HG02759 (cell line): Measurements from ENCODE around the gene TTC6.

Experiments used
- ATAC-seq: cut with Tn5 transposase; IDR thresholded peaks from one replicate; pipeline ENCODE4 v1.9.1; 2021; ENCODE audit warnings: mild to moderate bottlenecking, moderate library complexity; ENCODE audit not compliant: unreplicated experiment

Gene TTC6

DNA sequence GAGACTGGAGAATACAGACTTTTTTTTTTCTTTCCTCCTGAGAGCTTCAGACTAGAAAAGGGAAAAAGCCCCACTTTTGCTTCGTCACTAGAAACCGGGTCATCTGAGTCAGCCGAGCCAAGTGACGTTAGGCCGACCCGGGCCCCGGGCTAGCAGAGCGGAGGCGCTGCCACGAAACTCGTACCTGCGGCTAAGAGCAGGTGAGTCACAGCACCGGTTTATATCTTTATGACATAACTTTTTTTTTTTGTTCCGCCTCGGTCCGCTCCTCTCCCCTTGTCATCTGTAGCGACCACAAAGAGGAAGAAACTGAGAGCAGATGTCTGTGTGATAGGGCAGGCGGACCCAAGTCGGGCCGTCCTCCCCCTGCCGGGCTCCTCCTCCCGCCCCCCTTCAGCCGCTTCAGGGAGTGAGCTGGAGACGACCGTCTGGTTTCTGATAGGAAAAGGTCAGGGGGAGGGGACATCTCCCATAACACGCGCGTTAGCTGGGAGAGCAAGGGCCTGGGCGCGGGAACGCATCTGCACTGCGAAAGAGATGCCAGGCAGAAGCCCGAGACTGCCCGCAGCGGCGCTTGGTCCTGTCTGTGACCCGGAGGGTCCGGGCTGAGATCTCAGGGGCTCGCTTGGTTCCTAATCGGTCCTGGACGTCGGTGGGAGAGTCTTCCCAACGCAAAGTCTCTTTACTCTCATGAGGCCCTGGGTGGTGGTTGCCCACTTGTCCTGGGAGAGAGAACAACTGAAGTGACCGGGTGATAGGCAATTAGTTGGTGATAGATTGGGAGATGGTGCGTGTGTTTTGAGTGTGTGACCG is 586 bp downstream of the TTC6 start:
- peak; percentile 63 for ATAC-seq

DNA sequence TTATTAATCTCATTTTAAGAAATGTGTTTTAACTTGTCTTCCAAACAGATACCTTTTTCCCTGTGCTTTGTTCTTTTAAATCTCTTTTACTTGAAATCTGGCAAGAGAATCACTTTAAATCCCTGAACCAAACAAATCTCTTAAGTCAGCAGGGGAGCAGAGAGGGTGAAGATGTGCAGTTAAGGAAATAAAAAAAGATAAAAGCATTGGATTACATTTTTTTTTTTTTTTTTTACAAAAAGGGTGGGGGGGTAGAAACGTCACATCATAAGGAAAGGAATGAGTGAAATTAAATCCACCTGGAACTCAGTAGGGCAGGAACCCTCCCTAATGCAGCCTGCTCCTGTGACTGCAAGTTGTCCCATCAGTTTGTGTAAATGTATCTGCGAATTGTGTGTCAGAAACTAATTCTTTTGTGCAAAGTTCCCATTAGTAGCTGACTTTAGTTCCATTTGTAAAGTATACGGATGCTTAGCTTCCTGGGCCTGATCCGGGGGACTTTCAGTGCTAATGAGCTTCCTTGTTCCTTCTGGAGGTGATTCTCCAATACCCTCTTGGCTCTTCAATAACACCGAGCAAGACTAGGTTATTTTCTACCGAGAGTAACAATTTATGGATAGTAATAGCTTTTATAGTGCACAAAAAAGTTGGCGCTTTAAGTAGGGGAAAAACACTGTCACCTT is 1.5 kb downstream of the TTC6 start:
- no peak for ATAC-seq

DNA sequence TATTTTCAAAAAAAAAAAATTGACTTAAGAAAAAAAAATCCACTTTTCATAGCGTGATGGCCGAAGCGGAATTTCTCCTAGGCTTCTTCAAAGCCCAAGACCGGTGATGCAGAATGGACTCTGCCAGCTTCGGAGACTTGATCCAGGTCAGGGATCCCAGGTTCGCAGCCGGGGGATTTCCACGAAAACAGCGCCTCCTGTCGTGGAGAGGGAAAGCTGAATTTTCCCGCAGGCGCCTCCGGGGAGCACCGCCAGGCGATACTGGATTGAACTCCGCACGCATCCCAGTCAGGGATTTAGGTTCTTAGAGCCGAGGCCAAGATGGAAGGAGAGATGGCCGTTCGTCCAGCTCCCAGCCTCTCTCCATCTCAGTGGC is 2.1 kb downstream of the TTC6 start:
- ATAC-seq = no peak

DNA sequence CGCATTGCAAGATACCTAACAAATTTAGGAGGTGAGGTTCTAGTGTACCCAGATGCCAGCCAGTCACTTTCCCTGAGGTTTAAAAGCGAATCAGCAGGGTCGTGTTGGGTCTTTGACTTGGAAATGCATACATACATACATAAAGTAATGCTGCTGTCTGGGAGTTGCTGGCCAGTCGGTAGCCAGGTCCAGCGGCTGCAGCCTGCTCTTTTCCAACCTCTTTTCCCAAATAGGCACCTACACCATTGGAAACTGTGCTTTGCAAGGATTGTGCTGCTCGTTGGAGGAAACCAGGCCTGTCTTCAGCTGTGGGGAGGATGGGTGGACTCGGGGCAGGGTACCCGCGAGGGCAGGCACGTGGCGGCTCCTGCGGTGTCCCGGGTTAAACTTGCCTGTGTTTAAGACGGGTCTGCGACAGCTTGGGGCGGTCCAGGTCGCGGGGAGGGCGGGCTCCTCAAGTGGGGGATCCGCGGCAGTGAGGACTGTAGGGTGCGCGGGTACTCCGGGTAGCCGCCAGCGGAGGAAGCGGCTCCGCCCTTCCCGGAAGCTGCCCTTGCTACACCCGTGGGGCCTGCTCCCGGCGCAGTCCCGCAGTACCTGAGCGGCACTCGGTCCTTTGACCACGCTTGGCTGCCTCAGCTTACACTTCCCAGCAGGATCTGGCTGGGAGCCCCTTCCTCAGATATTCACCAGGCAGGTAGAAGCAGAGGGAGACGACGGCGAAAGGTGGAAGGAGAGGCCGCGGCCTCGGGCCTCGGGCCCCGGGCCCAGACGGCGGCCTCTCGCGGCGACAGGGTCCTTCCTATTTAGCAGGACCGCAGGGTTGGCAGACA is 2.7 kb downstream of the TTC6 start:
- no peak for ATAC-seq

DNA sequence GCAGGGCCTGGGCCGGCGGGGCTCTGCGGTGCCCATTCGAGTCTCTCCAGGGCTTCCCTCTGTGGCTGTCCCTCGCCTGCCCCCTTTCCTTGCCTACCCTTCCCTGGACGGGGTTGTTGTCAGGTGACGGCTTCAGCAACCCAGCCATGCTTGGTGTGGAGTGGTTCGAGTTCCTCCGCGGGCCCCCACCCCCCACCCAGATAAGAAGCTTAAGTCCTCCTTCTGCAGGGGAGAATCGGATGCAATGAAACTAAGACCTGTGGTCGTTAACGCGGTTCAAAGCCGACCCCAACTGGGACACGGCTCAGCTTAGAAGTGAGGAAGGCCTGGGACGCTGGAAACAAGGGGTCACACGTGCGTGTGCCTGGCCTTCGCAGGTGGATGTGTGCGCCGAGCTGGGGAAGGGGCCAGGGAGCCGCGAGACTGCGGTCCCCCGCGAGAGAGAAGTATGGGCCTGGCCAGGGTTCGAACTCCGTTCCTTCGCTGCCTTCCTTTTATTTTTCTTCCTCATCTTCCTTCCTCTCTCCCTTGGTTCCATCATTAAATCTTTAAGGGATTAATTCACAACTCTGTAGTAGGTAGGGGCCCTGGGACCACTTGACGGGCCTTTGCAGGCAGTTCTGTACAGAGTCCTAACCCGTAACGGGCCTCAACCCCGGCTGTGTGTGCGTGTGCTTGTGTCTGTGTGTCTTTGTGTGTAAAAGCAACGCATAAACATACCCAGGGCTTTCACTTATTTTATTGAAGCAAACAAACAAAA is 3.5 kb downstream of the TTC6 start:
- no peak for ATAC-seq

DNA sequence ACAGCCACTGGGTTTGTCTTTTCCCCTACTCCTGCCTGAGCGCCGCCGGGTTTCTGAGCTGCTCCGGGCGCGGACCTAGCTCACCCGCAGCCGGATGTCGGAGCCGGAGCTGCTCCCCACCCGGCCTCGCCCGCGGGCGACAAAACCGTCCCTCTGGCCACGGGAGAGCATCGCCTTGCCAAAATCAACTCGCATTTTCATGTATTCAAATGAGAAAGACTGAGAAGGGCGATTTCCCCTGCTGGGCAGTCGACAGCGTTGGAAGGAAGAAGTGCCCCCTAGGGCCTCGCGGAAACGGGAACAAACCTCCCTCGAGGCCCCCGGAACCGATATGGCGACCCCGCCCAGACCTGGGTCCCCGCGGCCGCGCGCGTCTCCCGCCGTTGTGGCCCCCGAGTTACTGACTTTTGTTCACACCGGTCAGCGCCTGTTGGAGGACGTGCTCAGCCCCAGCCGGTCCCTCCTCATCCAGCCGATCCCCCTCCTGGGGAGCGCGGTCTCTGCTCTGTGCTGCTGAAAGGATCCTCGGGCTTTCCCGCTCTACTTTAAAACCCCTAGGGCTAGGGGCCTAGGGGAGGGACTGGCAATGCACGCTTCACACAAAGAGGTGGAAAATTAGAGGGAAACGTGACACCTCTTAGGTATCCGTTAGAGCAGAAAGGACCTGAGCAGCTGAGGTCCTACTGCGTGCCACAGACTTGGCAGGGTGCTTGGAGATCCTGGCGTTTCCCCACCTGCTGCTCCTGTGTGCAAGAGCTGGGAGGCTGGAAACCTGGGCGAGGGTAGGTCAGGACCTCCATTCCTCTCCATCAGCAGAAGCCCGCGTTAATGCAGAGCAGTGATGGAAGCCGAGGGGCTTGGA is 4.3 kb downstream of the TTC6 start:
- no peak for ATAC-seq

DNA sequence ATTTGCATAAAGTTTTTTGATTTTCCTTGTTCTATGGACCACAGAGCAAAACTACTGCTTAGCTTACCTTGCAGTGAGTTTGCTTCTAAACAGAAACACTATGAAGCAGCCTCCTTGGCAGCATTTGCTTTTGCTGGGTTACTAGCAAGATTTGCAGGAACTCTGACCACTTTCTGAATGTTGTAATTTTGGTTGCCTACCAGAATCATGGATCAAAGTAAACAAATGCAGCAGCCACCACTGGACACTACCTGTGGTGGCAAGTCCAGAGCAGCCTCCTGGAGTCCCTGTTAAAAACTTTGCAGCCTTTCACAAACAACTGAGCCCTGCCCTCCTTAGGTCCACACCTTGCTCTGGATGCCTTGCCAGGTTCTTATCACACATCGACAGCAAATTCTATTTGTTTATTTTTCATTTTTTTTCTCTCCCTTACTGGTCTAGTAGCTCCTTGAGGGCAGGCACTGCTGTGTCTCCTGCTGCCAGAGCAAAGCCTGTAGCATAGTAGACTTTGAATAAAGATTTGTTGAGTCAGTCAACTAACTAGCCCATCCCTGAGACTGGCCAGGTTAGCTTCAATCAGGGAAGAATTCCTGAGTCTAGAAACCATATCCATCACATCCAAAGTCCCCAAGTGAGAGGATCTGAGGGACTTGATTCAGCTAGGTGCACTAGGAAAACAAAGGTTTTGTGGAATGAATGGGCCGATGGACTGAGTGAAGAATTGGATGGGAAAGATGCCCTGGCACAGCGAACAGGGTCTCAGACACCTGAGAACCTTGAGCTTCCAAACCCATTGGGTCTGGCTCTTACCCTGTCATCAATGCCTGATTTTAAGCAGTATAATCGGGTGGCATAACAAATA is 5.7 kb downstream of the TTC6 start:
- no peak for ATAC-seq

DNA sequence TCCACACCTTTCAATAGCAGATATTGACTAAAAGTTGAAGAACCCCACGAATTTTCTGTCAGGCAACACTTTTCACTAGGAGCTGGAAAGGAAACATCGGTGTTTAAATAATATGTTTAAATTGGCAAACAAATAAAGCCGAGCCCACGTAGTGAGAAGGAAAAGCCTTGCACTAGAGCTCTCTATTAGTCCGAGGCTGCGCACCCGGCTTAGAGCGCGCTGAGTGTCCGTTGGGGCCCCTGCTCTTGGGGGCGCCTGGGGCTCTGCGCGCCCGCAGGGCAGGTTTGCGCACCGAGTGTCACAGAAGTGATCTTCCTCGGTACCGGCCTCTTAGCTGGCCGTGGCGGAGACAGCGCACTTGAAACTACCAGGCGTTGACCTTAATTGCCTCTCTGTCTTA is 6.4 kb downstream of the TTC6 start:
- ATAC-seq = no peak

DNA sequence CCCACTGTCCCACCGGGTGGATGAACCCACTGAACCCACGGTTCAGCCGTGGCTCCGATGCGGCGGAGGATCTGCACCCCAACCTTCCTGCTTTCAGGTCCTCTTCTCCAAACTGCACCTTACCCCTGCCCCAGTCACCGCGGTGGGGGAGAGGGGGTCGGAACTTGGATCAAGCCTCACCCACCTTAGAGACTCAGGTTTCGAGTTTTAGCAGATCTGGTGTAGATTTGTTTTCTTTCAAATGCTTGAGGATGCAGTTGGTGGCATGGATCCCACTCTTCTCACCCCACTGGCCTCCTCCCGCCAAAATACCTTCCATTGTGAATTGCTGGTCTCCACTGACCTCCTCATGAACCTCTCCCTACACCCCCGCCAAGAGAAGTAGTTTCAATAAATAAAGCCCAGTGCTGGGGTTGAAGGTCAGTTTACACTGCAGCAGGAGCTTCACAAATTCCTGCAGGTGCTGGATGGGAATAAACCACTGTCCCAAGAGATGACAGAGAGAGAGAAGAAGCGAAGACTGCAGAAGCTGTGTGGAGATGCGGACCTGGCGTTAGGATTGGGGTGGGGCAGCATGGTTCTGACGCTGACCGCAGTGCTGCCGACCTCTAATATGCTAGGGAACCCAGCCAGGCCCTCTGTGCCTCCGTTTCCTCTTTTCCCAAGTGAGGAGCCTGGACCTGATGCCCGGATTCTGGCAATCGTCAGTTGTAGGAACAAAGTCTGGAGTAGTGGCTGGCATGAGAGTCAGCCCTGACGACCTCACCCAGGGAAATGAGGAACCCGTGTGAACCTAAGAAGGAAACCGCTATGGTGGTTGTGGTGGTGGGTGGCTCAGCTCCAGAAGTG is 7.4 kb downstream of the TTC6 start:
- ATAC-seq = no peak

DNA sequence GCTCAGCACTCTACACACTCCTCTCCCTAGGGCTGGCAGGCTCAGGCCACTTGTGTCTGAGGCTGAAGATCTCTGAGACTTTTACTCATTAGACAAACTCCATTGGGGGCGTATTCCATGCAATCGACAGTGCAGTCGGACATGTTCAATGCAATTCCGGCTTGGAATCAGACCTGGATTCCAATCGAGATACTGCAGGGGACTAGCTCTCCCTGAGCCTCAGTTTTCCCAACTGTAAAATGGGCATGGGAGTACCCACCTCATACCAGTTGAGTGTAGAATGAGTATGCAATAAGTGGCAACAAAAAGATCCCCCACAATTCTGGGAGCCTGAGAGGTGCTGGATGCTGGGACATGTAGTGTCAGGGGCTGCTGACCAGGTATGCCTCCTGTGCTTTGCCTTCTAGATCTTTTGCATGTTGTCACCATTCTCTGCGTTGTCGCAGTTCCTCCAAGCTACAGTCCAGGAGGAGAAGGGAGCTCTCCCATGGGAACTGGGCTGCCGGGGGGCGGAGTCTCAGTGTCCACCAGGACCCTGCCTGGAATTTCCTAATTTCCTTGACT is 8.3 kb downstream of the TTC6 start:
- ATAC-seq = no peak

DNA sequence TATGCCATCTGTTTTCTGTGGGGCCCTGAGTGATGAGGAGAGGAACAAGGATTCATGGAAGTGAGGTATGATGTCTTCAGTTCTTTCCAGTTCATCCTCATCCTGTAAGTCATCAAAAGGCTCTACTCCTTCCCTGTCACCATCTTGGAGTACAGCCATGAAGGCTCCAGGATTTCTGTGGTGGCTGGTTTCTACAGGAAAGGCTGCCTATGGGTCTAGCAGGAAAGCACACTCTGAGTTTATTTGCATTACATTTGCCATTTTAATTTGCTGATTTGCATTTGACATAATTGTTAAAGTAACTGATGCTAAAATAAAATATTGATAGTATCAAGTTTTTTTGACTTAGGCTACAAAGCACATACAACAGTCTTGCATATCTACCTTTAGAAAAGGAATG is 11.2 kb downstream of the TTC6 start:
- no peak for ATAC-seq

DNA sequence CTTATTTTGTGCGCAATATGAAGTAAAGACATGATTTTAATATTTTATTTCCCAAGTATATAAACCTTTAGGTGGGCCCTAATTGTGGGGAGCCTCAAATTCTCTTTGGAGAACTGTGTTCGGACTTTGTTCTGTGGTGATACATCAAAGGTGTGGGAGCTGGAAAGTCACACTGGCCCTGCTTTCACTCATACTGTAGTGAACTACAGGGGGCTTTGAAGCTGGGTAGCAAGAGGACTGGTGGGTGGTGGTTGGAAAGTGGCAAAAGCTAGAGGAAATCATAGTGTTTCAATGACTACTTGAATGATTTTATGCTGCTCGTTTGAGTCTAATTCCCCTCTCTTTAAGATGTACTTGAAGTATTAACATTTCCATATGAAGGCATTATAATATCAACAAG is 13.2 kb downstream of the TTC6 start:
- no peak for ATAC-seq

DNA sequence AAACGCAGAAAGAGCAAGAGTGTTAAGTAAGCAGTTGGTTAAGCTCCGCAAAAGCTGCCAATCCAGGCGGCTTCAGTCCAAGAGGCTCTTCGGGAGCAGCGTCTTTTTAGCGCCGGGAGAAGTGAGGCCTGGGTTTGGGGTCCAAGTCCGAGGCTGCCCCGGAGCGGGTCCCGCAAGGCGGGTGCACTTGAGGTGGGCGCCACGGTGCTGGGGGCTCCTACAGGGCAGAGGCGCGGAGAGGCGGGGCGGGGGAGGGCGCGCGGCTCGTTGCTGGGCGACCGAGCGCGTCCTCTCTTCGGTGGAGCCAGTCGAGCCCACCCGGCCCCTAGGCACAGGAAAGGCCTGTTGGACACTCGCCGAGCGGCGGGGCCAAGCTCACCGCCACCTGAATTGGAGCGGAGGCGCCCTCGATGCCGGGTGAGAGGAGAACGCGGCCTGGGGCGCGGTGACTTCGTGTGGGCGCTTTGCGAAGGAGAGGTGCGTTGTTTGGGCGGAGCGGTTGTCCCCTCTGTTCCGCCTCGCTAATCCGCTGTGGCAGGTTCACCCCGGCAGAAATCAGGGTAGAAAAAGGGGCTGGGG is 15.6 kb downstream of the TTC6 start:
- no peak for ATAC-seq

DNA sequence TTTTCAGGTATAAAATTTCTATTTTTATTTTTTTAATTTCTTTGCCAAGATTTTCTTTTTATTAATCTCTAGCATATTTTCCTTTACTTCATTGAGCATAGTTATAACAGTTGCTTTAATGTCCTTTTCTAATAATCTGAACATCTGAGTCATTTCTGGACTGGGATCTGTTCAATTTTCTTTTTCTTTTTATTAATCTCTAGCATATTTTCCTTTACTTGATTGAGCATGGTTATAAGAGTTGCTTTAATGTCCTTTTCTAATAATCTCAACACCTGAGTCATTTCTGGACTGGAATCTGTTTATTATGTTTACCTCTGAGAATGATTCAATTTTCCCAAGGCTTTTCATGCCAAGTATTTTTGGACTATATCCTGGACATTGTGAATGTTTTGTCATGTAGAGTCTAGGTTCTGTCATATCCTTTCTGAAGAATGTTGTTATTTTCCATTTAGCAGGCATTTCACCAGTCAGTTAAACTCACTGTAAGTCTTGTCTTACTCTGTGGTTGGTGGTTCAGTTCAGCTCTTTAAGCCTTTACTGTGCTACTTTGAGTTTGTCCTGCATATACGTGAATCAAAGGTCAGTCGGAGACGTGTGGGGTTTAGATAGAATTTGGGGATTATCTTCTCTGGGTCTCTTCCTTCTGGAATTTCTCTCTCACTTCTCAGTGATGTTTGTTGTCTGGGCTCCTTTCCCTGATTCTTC is 20.3 kb downstream of the TTC6 start:
- no peak for ATAC-seq

DNA sequence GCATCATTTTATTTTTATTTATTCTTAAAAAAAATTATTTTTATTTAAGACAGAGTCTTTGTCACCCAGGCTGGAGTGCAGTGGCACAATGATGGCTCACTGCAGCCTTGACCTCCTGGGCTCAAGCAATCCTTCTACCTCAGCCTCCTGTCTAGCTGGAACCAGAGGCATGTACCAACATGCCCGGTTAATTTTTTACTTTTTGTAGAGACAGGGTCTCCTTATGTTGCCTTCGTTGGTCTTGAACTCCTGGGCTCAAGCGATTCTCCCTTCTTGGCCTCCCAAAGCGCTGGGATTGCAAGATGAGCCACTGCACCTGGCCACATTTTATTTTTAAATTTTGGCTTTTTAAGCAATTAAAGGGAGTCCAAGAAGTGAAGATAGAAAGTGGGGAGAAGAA is 21.4 kb downstream of the TTC6 start:
- ATAC-seq = no peak

DNA sequence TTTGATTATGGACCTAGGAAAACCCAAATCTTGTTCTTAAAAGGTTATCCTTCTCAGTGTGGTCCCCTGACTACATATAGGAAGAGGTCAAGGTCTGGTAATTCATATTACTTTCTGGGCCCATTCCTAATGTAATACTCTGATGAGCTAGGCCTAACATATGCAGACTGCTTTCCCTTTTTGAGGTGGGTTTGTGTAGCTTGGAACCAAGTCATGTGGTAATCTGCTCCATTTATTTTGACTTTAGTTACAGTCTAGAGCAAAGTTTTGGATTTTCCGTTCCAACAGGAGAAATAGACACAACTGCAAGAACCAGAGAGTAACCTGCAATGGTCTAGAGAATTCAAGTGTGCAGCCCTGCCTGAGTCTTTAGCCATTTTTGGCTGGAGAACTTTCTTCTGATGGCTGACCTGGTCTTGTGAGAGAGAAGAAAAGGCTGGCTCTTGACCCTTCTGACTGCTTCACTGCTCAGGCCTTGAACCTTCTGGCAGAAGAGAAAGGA is 22.5 kb downstream of the TTC6 start:
- ATAC-seq = no peak
